GM12878 (cell line): ENCODE results near the gene CANX.

Experiments used
- ASH2L ChIP-seq: fragments of 300-600, 200-600 bp; sonication (generic); IDR thresholded peaks from 2 replicates; pipeline ENCODE4 v1.6.1; 2017; ENCODE audit warnings: low read depth, mild to moderate bottlenecking, borderline replicate concordance
- CREB1 ChIP-seq: IDR thresholded peaks from 2 replicates; pipeline ENCODE4 v1.6.1; 2012; ENCODE audit warnings: low read depth, mild to moderate bottlenecking, inconsistent platforms
- EP300 ChIP-seq, 2 experiments: fragments of 150-350 bp in 1 of 2; IDR thresholded peaks; 2 replicates each; pipeline ENCODE4 v1.6.1; 2011 to 2012; ENCODE audit warnings: low read depth in 2 of 2, low read length in 2 of 2, borderline replicate concordance in 1 of 2, improper control_type of control experiment in 1 of 2, inconsistent platforms in 1 of 2; ENCODE audit not compliant: control insufficient read depth in 1 of 2
- EZH2 ChIP-seq: IDR thresholded peaks from 2 replicates; pipeline ENCODE4 v1.6.1; 2012; ENCODE audit warnings: low read depth, mild to moderate bottlenecking, control low read depth, inconsistent platforms, low read length, borderline replicate concordance; ENCODE audit not compliant: control insufficient read depth
- KAT2A ChIP-seq: conservative IDR thresholded peaks from 2 replicates; pipeline ENCODE4 v1.6.1; 2011; ENCODE audit warnings: low read depth, low read length; ENCODE audit not compliant: control insufficient read depth
- MYB ChIP-seq: fragments of 150-350 bp; IDR thresholded peaks from 2 replicates; pipeline ENCODE4 v1.6.1; 2014; ENCODE audit warnings: mild to moderate bottlenecking, low read depth, low read length, borderline replicate concordance
- POLR2A ChIP-seq: IDR thresholded peaks from 2 replicates; pipeline ENCODE4 v1.6.1; 2011; ENCODE audit warnings: low read depth, mild to moderate bottlenecking, low read length
- RAD21 ChIP-seq: IDR thresholded peaks from 2 replicates; pipeline ENCODE4 v1.6.1; 2011; ENCODE audit warnings: mild to moderate bottlenecking, low read depth, low read length, moderate library complexity; ENCODE audit not compliant: insufficient read depth
- SP1 ChIP-seq: IDR thresholded peaks from one replicate; pipeline ENCODE4 v1.6.1; 2011; ENCODE audit warnings: low read depth, low read length
- ZNF274 ChIP-seq: IDR thresholded peaks from one replicate; pipeline ENCODE4 v1.8.0; 2011; ENCODE audit not compliant: insufficient read length, insufficient read depth
- ZZZ3 ChIP-seq: IDR thresholded peaks from 2 replicates; pipeline ENCODE4 v1.6.1; 2011; ENCODE audit warnings: low read depth; ENCODE audit not compliant: control insufficient read depth, insufficient read length
- TF ChIP-seq, protein P1 (sequence below), 3 experiments: IDR thresholded peaks in 2 of 3; conservative IDR thresholded peaks in 1 of 3; 2 replicates each; pipeline ENCODE4 v1.5.1; 2011; ENCODE audit warnings: low read depth in 3 of 3, low read length in 3 of 3, mild to moderate bottlenecking in 3 of 3, control low read depth in 2 of 3, moderate library complexity in 2 of 3, inconsistent platforms in 1 of 3, mixed read lengths in 1 of 3; ENCODE audit not compliant: control insufficient read depth in 2 of 3, insufficient read depth in 1 of 3; ENCODE audit errors: extremely low read depth in 1 of 3
- TF ChIP-seq, protein P2 (sequence below): IDR thresholded peaks from 2 replicates; pipeline ENCODE4 v1.6.1; 2012; ENCODE audit warnings: low read depth, low read length, improper control_type of control experiment

DNA sequence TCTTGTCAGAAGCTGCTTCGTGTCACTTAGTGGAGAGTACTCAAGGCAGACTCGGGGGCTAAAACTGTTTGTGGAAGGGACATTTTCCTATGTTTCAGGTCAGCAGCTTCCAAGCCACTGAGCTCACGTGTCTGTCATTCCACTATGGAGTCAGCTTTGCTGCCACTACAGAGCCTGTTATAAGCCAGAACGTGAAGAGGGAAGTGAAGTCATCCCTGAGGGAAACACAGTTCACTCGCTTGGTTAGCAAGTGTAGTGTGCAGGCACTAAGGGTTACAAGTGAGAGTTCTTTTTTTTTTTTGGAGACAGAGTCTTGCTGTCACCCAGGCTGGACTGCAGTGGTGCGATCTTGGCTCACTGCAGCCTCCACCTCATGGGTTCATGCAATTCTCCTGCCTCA lies 70.5 kb downstream of the CANX start:
- TF ChIP-seq EP300 (IDR thresholded peaks at IDR 0.05; ENCODE audit: borderline replicate concordance in 1 of 2, control insufficient read depth in 1 of 2, low read depth in 2 of 2, low read length in 2 of 2), result no peak
- no peak for TF ChIP-seq POLR2A
- no peak for TF ChIP-seq EZH2
- TF ChIP-seq ZNF274, result no peak
- TF ChIP-seq, protein P1, sequence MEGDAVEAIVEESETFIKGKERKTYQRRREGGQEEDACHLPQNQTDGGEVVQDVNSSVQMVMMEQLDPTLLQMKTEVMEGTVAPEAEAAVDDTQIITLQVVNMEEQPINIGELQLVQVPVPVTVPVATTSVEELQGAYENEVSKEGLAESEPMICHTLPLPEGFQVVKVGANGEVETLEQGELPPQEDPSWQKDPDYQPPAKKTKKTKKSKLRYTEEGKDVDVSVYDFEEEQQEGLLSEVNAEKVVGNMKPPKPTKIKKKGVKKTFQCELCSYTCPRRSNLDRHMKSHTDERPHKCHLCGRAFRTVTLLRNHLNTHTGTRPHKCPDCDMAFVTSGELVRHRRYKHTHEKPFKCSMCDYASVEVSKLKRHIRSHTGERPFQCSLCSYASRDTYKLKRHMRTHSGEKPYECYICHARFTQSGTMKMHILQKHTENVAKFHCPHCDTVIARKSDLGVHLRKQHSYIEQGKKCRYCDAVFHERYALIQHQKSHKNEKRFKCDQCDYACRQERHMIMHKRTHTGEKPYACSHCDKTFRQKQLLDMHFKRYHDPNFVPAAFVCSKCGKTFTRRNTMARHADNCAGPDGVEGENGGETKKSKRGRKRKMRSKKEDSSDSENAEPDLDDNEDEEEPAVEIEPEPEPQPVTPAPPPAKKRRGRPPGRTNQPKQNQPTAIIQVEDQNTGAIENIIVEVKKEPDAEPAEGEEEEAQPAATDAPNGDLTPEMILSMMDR (IDR thresholded peaks at IDR 0.05 in 2 of 3, conservative IDR thresholded peaks at IDR 0.05 in 1 of 3; ENCODE audit: control insufficient read depth in 2 of 3, extremely low read depth in 1 of 3, insufficient read depth in 1 of 3, low read depth in 3 of 3, low read length in 3 of 3), result no peak
- TF ChIP-seq CREB1, result no peak
- TF ChIP-seq, protein P2, sequence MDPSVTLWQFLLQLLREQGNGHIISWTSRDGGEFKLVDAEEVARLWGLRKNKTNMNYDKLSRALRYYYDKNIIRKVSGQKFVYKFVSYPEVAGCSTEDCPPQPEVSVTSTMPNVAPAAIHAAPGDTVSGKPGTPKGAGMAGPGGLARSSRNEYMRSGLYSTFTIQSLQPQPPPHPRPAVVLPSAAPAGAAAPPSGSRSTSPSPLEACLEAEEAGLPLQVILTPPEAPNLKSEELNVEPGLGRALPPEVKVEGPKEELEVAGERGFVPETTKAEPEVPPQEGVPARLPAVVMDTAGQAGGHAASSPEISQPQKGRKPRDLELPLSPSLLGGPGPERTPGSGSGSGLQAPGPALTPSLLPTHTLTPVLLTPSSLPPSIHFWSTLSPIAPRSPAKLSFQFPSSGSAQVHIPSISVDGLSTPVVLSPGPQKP, result no peak
- TF ChIP-seq RAD21, result no peak
- no peak for TF ChIP-seq SP1
- TF ChIP-seq KAT2A, result no peak
- no peak for TF ChIP-seq MYB
- no peak for TF ChIP-seq ZZZ3
- TF ChIP-seq ASH2L, result no peak
